GM19328 (cell line): ENCODE results near the gene UGT2B28.
"Not testable (repeated sequence)": the region's sequence is repeated elsewhere in the genome, so short reads cannot be mapped to it uniquely, and the experiment has no call there.

Experiments
- ATAC-seq: cut with Tn5 transposase; IDR thresholded peaks from one replicate; pipeline ENCODE4 v1.9.1; 2021; ENCODE audit warnings: mild to moderate bottlenecking, moderate library complexity; ENCODE audit not compliant: unreplicated experiment

UGT2B28 gene

DNA sequence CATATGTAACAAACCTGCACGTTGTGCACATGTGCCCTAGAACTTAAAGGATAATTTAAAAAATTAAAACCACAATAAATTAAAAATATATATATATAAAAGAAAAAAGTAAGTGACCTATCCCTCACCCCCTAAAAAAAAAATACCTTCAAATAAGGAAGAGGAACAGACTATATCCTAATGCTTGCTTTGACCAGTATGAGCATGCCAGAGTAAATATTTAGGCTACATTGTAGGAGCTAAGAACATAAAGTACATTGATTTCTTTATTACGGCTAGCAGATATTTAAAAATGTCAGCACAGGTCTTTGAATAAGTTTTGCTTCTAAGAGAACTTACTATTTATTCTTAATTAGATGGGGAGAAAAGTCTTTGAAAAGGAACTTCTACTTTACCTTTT lies 62.8 kb downstream of the UGT2B28 start:
- ATAC-seq: not testable (repeated sequence)

DNA sequence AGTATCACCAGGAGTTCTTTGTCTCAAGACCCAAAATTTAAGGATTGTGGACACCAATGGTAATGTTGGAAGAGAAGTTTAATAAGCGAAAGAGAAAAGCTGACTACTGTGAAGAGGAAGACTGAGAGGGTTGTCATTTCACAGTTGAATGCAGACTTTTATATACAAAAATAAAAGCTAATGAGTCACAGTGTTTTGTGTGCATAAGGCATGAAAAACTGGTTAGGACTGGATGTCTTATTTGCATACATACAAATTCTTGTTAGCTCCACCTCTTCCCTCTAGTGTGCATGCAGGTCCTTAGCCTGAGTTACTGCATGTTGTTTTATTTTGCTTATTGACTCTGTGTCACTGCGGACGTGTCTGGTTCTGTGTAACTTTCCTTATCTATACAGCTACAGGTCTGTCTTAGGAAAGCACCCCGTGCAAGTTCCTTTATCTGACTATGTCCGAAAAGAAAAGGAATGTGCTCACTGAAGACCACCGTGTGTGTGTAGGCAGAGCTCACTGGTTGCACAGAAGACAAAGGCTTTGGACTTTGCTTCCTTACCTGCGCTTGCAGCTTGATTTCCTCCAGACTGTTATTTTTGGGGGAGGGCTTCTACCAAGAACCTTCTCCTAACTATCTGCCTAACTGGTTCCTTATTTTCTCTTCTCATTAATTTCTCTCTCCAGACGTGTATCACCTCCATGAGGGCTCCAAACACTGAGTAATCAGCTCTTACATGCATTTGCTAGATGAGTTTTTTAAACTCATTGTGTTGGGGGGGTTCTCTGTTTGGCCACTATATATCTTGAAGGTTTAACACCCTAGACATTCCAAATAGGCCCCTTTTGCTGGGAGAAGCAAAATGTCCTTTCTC lies 63.5 kb downstream of the UGT2B28 start:
- not testable (repeated sequence) for ATAC-seq
